NCI-H345 treated with DMSO at 0.1 percent for 48 hours (cell line): Measurements from ENCODE around the gene FDX2.

ENCODE experiments used
- DNase-seq: peaks from one replicate; lab custom pipeline; 2025; ENCODE audit not compliant: unreplicated experiment; lab: John Stamatoyannopoulos, UW

Gene FDX2

GRCh38 chr19:10299545-10300458 lies 16.0 kb downstream of the FDX2 start:
- DNase-seq: no peak

- DNase-seq: no peak
Observed at GRCh38 chr19:10295847-10296591, 19.8 kb downstream of the FDX2 start.

- DNase-seq: no peak
Observed at GRCh38 chr19:10295305-10295846, 20.4 kb downstream of the FDX2 start.

GRCh38 chr19:10294368-10294697 lies 21.5 kb downstream of the FDX2 start:
- no peak for DNase-seq

- no peak for DNase-seq
Observed at GRCh38 chr19:10293637-10294367, 22.0 kb downstream of the FDX2 start.

- DNase-seq: no peak
Observed at GRCh38 chr19:10292789-10293636, 22.8 kb downstream of the FDX2 start.

GRCh38 chr19:10292206-10292788 lies 23.5 kb downstream of the FDX2 start:
- DNase-seq: peak; percentile 33

- no peak for DNase-seq
Observed at GRCh38 chr19:10291554-10292205, 24.1 kb downstream of the FDX2 start.

GRCh38 chr19:10290876-10291553 lies 24.8 kb downstream of the FDX2 start:
- DNase-seq: no peak

GRCh38 chr19:10290357-10290875 lies 25.4 kb downstream of the FDX2 start:
- DNase-seq: no peak

- no peak for DNase-seq
Observed at GRCh38 chr19:10289836-10290356, 25.9 kb downstream of the FDX2 start, which contains the start of gene ICAM5. ICAM5 (plus strand) TSS chr19:10289952; CDS start chr19:10290044, 92 bp downstream.

GRCh38 chr19:10289167-10289835 lies 26.5 kb downstream of the FDX2 start:
- DNase-seq: no peak

GRCh38 chr19:10288662-10289166 lies 27.1 kb downstream of the FDX2 start:
- no peak for DNase-seq

GRCh38 chr19:10286803-10287737 lies 28.7 kb downstream of the FDX2 start, which contains the start of gene ICAM4:
ICAM4 (plus strand) TSS chr19:10286955; CDS start chr19:10287013, 58 bp downstream.
- DNase-seq: no peak

GRCh38 chr19:10285393-10285792 lies 30.4 kb downstream of the FDX2 start:
- DNase-seq: no peak

GRCh38 chr19:10284960-10285278 lies 30.9 kb downstream of the FDX2 start:
- no peak for DNase-seq
